Measurements from ENCODE around the gene EZR. TPM values are rescaled to one million over a fixed set of nuclear protein-coding genes. Genes with fewer than 3 reads are reported as not detected.

EZR gene
- total RNA-seq, 4 donors from 2014 or later = 88.0 to 190 (median 177) TPM

DNA sequence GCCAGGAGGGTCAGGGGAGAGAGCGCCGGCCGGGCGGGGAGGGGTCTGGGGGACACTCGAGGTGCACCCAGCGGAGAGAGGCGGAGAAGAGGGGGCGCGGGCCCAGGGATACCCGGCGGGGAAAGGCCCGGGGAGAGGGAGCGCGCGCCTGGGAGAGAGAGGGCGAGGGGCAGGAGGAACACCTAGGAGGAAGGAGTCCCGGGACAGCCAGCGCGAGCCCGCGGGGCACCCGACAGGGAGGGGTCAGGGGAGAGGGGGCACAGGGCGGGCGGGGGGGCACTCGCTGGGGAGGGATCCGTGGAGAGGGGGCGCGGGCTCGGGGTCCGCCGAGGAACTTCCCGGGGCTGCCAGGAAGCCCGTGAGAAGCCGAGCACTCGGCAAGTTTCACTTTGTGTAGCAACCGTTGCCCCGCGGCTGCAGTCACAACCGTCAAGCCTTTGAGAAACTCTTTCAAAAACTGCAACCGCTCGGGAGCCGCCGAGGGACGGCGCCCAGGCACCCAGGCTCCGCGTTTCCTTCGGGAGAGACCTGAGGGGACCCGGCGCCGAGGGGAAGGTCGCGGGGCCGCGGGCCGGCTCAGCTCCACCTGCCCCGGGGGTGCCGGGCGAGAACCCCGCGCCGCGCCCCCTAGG is 471 bp downstream of the EZR start:
- Histone ChIP-seq H3K36me3 (peaks cover 0 to 8% of the 10 kb centered on the region in 2 donors), H3K4me1 (peaks cover 0 to 52% (median 13%) of the 10 kb centered on the region in 3 donors), H3K27ac (peak overlapping the region; percentile 95 to 100 (median 99)), H3K4me3 (peak overlapping the region; percentile 78 to 98), H3K27me3 (no peaks in the 10 kb centered on the region), H3K9me3 (no peaks in the 10 kb centered on the region)
- no peak for TF ChIP-seq POLR2AphosphoS5 (IDR thresholded peaks at IDR 0.05)
- TF ChIP-seq, protein P1, sequence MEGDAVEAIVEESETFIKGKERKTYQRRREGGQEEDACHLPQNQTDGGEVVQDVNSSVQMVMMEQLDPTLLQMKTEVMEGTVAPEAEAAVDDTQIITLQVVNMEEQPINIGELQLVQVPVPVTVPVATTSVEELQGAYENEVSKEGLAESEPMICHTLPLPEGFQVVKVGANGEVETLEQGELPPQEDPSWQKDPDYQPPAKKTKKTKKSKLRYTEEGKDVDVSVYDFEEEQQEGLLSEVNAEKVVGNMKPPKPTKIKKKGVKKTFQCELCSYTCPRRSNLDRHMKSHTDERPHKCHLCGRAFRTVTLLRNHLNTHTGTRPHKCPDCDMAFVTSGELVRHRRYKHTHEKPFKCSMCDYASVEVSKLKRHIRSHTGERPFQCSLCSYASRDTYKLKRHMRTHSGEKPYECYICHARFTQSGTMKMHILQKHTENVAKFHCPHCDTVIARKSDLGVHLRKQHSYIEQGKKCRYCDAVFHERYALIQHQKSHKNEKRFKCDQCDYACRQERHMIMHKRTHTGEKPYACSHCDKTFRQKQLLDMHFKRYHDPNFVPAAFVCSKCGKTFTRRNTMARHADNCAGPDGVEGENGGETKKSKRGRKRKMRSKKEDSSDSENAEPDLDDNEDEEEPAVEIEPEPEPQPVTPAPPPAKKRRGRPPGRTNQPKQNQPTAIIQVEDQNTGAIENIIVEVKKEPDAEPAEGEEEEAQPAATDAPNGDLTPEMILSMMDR (IDR thresholded peaks at IDR 0.05) = no peak
- ATAC-seq = peak; percentile 60
- WGBS, 2 donors (ENCODE audit: low coverage in 1 of 2) = 1 to 2% methylated on average over 9 to 18 of the region's 63 CpGs

DNA sequence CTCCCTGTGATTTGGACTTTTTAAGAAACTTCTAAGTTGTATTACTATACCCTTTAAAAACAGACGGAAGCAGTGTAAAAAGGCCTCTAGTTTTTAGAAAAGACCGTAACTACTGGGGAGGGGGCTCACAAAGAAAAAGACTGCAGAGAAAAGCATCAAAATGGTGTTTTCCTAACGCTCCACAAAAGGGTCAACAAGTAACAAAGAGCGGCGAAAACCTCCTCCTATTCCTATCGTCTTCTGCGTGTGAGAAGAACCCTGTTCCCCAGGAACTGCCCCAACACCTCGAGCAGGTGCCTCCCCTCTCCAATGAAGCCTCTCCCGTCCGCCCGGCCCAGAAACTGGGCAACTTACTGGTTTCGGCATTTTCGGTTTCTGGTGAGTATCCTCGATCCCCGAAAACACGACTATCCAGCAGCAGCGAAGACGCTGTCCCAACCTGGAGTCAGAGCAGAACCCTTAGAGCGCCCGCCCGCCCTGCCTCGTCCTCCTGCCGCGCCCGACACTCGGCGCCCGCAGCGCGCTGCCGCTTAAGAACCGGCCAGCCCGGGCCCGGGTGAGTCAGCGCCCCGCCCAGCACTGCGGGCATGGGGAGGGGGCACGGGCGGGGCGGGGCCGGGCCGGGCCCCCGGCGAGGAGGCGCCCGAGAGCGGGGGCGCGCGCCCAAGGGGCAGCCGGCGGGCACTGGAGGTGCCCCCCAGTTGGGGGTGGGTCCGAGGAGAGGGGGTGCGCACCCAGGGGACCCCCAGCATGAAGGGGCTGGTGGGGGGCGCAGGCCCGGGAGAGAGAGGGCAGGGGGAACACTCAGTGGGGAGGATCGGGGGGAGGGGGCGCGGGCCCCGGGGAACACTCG is 1.2 kb downstream of the EZR start:
- no peaks in the 10 kb centered on the region for H3K27me3 ChIP-seq
- 0% methylated on average over 10 to 14 of the region's 61 CpGs for WGBS, 2 donors (ENCODE audit: low coverage in 1 of 2)
- peak; percentile 86 for ATAC-seq
- H3K36me3 ChIP-seq = peaks cover 0 to 14% of the 10 kb centered on the region in 2 donors
- no peak for TF ChIP-seq EP300 (IDR thresholded peaks at IDR 0.05)
- peak; percentile 92 for TF ChIP-seq POLR2A (IDR thresholded peaks at IDR 0.05)
- TF ChIP-seq, protein P1 (IDR thresholded peaks at IDR 0.05) = no peak
- peak; percentile 89 for TF ChIP-seq POLR2AphosphoS5 (IDR thresholded peaks at IDR 0.05)
- peak overlapping the region; percentile 95 to 100 (median 99) for H3K27ac ChIP-seq
- peak overlapping the region; percentile 78 to 98 for H3K4me3 ChIP-seq
- peaks cover 0 to 59% (median 14%) of the 10 kb centered on the region in 3 donors for H3K4me1 ChIP-seq
- H3K9me3 ChIP-seq = no peaks in the 10 kb centered on the region

DNA sequence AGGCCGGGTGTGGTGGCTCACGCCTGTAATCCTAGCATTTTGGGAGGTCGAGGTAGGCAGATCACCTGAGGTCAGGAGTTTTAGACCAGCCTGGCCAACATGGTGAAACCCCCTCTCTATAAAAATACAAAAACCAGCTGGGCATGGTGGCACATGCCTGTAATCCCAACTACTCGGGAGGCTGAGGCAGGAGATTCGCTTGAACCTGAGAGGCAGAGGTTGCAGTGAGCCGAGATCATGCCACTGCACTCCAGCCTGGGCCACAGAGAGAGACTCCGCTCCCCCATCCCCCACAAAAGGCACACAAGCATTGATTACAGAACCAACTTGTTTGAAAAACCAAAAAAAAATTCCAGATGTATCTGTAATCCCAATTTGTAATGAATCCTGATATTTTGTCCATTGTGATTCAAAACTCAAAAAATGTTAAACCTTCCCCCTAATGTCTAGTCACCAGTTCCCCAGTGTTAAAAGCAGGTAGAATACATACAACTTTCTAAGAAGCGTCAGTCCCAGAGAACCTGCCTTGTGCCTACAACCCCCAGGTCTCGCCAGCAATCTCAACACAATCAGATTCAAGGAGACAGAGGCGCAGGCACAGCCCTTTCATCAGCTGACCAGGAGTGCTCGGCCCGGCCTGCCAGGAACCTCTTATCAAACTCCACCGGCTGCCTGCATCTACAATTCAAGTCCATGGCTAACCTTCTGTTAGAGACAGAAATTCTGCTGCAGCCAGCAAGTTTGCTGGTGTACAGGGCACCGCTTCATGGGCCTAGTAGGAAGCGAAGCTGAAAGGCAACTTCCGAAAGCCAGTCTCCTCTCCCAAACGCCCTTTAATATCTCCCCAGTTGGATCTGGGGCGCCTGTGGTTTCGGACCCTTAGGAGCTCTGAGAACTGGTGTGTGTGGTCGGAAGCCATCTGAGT is 2.1 kb downstream of the EZR start:
- Histone ChIP-seq H3K4me3 (peak overlapping the region; percentile 78 to 98), H3K36me3 (peaks cover 0 to 14% of the 10 kb centered on the region in 2 donors), H3K27me3 (no peaks in the 10 kb centered on the region), H3K27ac (peak overlapping the region; percentile 95 to 100 (median 99)), H3K9me3 (no peaks in the 10 kb centered on the region), H3K4me1 (peaks cover 3 to 68% (median 19%) of the 10 kb centered on the region in 3 donors)
- 31 to 40% methylated on average over 12 of the region's 20 CpGs for WGBS, 2 donors (ENCODE audit: low coverage in 1 of 2)
- no peak for ATAC-seq
- TF ChIP-seq POLR2A (IDR thresholded peaks at IDR 0.05) = no peak
- TF ChIP-seq, protein P1 (IDR thresholded peaks at IDR 0.05) = no peak
- TF ChIP-seq POLR2AphosphoS5 (IDR thresholded peaks at IDR 0.05) = no peak
- TF ChIP-seq EP300 (IDR thresholded peaks at IDR 0.05) = no peak

DNA sequence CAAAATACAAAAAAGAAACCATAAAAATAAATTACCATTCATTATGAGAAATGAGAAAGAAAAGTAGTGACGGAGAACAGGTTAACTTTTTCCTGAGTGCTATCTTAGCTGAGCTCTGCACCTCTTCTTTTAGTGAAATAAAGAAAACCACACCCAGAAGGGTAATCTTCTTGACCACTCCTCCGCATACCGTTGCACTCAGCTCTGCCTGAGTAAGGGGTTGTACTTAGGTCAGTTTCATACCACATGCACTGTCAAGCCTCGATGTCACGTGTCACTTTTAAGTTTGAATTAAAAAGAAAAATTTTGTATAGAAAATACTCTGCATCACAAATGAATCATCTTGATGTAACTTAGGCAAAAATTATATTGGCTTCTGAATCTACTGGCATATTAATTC is 2.8 kb downstream of the EZR start:
- Histone ChIP-seq H3K36me3 (peaks cover 0 to 14% of the 10 kb centered on the region in 2 donors), H3K27me3 (no peaks in the 10 kb centered on the region), H3K9me3 (no peaks in the 10 kb centered on the region), H3K27ac (peak overlapping the region in 3 of 4 donors; percentile 99 to 100 (median 99)), H3K4me3 (peak overlapping the region; percentile 78 to 98), H3K4me1 (peaks cover 6 to 71% (median 19%) of the 10 kb centered on the region in 3 donors)
- WGBS, 2 donors (ENCODE audit: low coverage in 1 of 2) = 43 to 52% methylated on average over 5 of the region's 5 CpGs
- ATAC-seq = no peak
- TF ChIP-seq POLR2AphosphoS5 (IDR thresholded peaks at IDR 0.05) = no peak
- TF ChIP-seq POLR2A (IDR thresholded peaks at IDR 0.05) = no peak
- TF ChIP-seq, protein P1 (IDR thresholded peaks at IDR 0.05) = no peak
- TF ChIP-seq EP300 (IDR thresholded peaks at IDR 0.05) = no peak
